HG02623 (cell line): ENCODE results near the gene FUOM.
A peak's percentile ranks its signal among the peaks of the same experiment; 100 is the strongest.
"Not testable (repeated sequence)": the region's sequence is repeated elsewhere in the genome, so short reads cannot be mapped to it uniquely, and the experiment has no call there.

Experiments used
- ATAC-seq: cut with Tn5 transposase; IDR thresholded peaks from one replicate; pipeline ENCODE4 v1.9.1; 2021; ENCODE audit warnings: moderate library complexity; ENCODE audit not compliant: unreplicated experiment

The FUOM gene

GRCh38 chr10:133335246-133336117, 22.3 kb downstream of the FUOM start:
- ATAC-seq, result no peak

GRCh38 chr10:133334503-133335245, 23.1 kb downstream of the FUOM start:
- no peak for ATAC-seq

- ATAC-seq, result no peak
Measured at GRCh38 chr10:133332936-133333699, 24.7 kb downstream of the FUOM start.

- peak; percentile 74 for ATAC-seq
Measured at GRCh38 chr10:133329491-133330202, 28.2 kb downstream of the FUOM start.

GRCh38 chr10:133328358-133329343, 29.2 kb downstream of the FUOM start:
- ATAC-seq, result no peak

- no peak for ATAC-seq
Measured at GRCh38 chr10:133327651-133328357, 30.0 kb downstream of the FUOM start.

GRCh38 chr10:133326745-133327650, 30.8 kb downstream of the FUOM start:
- ATAC-seq, result no peak

- no peak for ATAC-seq
Measured at GRCh38 chr10:133326223-133326551, 31.6 kb downstream of the FUOM start.

- ATAC-seq, result no peak
Measured at GRCh38 chr10:133325440-133326222, 32.2 kb downstream of the FUOM start.

- no peak for ATAC-seq
Measured at GRCh38 chr10:133324857-133325260, 33.0 kb downstream of the FUOM start.

GRCh38 chr10:133324198-133324792, 33.5 kb downstream of the FUOM start:
- ATAC-seq, result no peak

GRCh38 chr10:133322064-133322709, 35.6 kb downstream of the FUOM start:
- not testable (repeated sequence) for ATAC-seq

GRCh38 chr10:133320852-133321422, 36.9 kb downstream of the FUOM start:
- not testable (repeated sequence) for ATAC-seq

- ATAC-seq, result peak; percentile 77
Measured at GRCh38 chr10:133318494-133319127, 39.2 kb downstream of the FUOM start.

- ATAC-seq, result no peak
Measured at GRCh38 chr10:133316732-133317131, 41.1 kb downstream of the FUOM start.
